Tibial artery (tissue), 4 donors: ENCODE measurements around the gene SLC41A2.
"Not testable (repeated sequence)": the region's sequence is repeated elsewhere in the genome, so short reads cannot be mapped to it uniquely, and the experiment has no call there.

ENCODE experiments used
- DNase-seq, 2 donors: peaks; one replicate each; pipeline ENCODE4 v3.0.0-alpha.2; 2019
- H3K27ac ChIP-seq, 2 donors: fragments of 200-600 bp; sonication (generic) in 1 of 2; 1 replicate in 1 of 2; 2 replicates in 1 of 2; pipeline ENCODE4 v1.5.1; 2018 to 2019; ENCODE audit warnings: mild to moderate bottlenecking in 1 of 2
- H3K27me3 ChIP-seq, 2 donors: fragments of 200-600 bp; sonication (generic) in 1 of 2; one replicate each; pipeline versions ENCODE4 v1.5.1 to v1.6.0; 2016 to 2019
- H3K36me3 ChIP-seq, 3 donors: fragments of 200-600 bp; sonication (generic) in 2 of 3; one replicate each; pipeline ENCODE4 v1.5.1; 2016 to 2019; ENCODE audit warnings: mild to moderate bottlenecking in 2 of 3
- H3K4me1 ChIP-seq, 4 donors: fragments of 200-600 bp; sonication (generic) in 2 of 4; 1 replicate in 3 of 4; 2 replicates in 1 of 4; pipeline ENCODE4 v1.5.1; 2016 to 2019
- H3K4me3 ChIP-seq, 2 donors: fragments of 200-600 bp; sonication (generic) in 1 of 2; 1 replicate in 1 of 2; 2 replicates in 1 of 2; pipeline ENCODE4 v1.5.1; 2018 to 2019; ENCODE audit warnings: mild to moderate bottlenecking in 2 of 2
- H3K9me3 ChIP-seq, 3 donors: fragments of 200-600 bp; sonication (generic) in 1 of 3; one replicate each; pipeline ENCODE4 v1.5.1; 2016 to 2019
- intact Hi-C: fragments of 100-400 bp; cut with DNase I; formaldehyde crosslinking; loops from one replicate; pipeline ENCODE4 v1.15.0; 2023; ENCODE audit warnings: low total_unique reads
- TF ChIP-seq, protein P1 (sequence below), 2 experiments: fragments of 200-600 bp in 1 of 2; fragments of 450-650 bp in 1 of 2; IDR thresholded peaks; one replicate each; pipeline ENCODE4 v1.5.1; 2017 to 2019; ENCODE audit warnings: antibody characterized with exemption in 2 of 2, mild to moderate bottlenecking in 1 of 2, moderate library complexity in 1 of 2

SLC41A2 gene

DNA sequence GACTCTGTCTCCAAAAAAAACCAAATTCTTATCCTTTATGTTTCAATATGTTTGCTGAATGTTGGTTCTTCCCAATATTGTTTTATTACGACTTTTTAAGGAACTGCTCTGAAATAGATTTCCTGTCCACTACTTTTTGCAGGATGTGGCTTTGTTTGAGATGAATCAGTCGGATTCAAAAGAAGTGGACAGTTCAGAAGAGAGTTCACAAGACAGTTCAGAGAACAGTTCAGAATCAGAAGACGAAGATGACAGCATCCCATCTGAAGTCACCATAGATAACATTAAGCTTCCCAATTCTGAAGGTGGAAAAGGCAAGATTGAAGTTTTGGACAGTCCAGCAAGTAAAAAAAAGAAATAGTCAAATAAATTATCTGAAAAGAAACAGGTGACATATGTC, 36.2 kb upstream of the SLC41A2 start:
- H3K4me1 ChIP-seq: peaks cover 0 to 4% (median 0%) of the 10 kb centered on the region in 4 donors
- no peak for DNase-seq
- intact Hi-C loops: no loop called here
- no peak overlapping the region for H3K27ac ChIP-seq
- H3K4me3 ChIP-seq: no peak overlapping the region
- TF ChIP-seq, protein P1, sequence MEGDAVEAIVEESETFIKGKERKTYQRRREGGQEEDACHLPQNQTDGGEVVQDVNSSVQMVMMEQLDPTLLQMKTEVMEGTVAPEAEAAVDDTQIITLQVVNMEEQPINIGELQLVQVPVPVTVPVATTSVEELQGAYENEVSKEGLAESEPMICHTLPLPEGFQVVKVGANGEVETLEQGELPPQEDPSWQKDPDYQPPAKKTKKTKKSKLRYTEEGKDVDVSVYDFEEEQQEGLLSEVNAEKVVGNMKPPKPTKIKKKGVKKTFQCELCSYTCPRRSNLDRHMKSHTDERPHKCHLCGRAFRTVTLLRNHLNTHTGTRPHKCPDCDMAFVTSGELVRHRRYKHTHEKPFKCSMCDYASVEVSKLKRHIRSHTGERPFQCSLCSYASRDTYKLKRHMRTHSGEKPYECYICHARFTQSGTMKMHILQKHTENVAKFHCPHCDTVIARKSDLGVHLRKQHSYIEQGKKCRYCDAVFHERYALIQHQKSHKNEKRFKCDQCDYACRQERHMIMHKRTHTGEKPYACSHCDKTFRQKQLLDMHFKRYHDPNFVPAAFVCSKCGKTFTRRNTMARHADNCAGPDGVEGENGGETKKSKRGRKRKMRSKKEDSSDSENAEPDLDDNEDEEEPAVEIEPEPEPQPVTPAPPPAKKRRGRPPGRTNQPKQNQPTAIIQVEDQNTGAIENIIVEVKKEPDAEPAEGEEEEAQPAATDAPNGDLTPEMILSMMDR (IDR thresholded peaks at IDR 0.05): no peak
- H3K27me3 ChIP-seq: no peaks in the 10 kb centered on the region
- peaks cover 46 to 87% (median 55%) of the 10 kb centered on the region in 3 donors for H3K36me3 ChIP-seq
- H3K9me3 ChIP-seq: no peaks in the 10 kb centered on the region

DNA sequence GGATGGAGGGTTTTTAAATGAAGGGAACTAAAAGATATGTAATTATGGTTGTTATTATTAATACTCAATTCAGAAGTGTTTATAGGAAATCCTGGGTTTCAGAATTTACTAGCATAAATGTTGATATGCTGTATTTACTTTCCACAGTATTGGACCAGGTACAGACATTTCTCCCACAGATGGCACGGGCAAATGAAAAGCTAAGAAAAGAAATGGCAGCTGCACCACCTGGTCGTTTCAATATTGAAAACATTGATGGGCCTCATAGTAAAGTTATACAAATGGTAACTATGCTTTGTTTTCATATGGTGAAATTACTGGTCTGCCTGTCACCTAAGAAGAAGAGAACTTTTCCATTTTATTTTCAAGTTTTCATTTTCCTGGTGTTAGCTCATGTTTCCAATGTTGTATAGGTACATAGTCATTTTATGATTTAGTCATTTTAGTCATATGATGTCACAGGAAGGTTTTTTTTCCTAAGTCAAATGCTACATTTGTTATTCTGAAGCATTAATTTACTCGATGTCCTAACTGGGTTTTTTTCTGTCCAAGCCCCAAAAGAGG, 33.6 kb upstream of the SLC41A2 start:
- TF ChIP-seq, protein P1 (IDR thresholded peaks at IDR 0.05): no peak
- Histone ChIP-seq H3K27me3 (no peaks in the 10 kb centered on the region), H3K36me3 (peaks cover 42 to 61% (median 50%) of the 10 kb centered on the region in 3 donors), H3K9me3 (no peaks in the 10 kb centered on the region), H3K27ac (no peak overlapping the region), H3K4me1 (peaks cover 0 to 17% (median 13%) of the 10 kb centered on the region in 4 donors), H3K4me3 (no peak overlapping the region)
- intact Hi-C loops: no loop called here
- DNase-seq: no peak

DNA sequence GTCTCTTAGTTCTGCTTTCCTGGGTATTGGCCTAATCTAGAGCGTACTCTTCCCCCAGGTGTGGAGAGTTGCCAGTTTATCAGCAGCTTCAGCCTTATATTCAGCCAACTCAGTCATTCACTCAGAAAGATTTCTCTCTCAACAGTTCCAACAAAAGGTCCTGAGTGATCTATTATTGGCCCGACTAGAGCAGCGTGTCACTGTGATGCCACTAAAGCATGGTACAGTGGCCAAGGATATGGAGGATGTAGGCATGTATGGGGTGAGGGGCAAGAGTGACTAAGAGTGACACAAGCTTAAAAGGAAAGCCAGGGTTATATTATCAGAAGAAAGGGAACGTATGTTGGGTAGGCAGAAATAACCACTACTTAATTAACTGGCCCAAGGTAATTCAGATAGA, 32.9 kb upstream of the SLC41A2 start:
- peaks cover 0 to 17% (median 14%) of the 10 kb centered on the region in 4 donors for H3K4me1 ChIP-seq
- TF ChIP-seq, protein P1 (IDR thresholded peaks at IDR 0.05): no peak
- intact Hi-C loops: no loop called here
- no peak overlapping the region for H3K27ac ChIP-seq
- H3K27me3 ChIP-seq: no peaks in the 10 kb centered on the region
- H3K9me3 ChIP-seq: no peaks in the 10 kb centered on the region
- H3K36me3 ChIP-seq: peaks cover 35 to 54% (median 43%) of the 10 kb centered on the region in 3 donors
- no peak for DNase-seq
- no peak overlapping the region for H3K4me3 ChIP-seq

DNA sequence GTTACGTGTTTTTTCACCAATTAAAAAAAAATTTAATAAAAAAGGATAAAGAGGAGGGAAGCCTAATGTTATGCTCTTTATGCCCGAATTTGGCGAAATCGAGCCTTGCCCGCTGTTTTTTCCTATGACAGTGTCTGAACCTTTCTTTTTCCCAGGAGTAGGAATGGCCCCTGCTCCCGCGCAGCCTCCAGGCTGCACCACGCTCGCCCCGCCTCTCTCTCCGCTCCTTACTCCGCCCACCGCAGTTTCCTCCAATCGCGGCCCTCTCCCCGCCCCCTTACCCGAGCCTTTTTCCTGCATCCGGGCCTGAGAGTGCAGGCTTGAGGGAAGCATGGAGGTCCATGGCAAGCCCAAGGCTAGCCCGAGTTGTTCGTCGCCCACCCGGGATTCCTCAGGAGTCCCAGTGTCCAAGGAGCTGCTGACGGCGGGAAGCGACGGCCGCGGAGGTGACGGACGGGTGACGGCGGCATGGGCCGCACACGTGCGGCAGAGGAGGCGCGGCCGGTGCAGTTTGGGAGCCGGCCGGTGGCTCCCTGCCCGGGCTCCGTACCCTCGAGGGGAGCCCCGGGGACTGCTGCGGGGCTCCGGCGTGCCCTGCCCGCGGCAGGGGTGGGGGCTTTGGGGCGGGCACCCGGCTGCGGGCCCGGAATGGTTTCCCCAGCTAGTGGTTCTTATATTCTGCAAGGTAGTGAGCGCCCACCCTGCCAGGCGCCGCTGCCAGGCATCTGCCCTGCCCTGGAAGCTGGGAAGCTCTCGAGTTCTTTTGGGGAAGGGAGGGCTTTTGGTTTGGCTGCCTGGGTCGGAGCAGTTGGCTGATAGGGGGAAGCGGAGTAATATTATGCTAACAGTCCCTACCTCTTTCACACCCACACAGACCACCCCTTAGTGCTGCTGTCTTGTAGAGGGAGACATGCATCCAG, 28.2 kb upstream of the SLC41A2 start, which contains the start of gene NOPCHAP1:
Gene NOPCHAP1 (plus strand): TSS at position 295 of the 920 bp plus-strand sequence. CDS start 37 bp downstream, at position 332.
- H3K27ac ChIP-seq: peak within 1 kb of the TSS; percentile 76 to 79
- TF ChIP-seq, protein P1 (IDR thresholded peaks at IDR 0.05): peak in 1 of 2 experiments; percentile 12
- peaks cover 9 to 15% (median 10%) of the 10 kb centered on the region in 3 donors for H3K36me3 ChIP-seq
- H3K27me3 ChIP-seq: no peaks in the 10 kb centered on the region
- intact Hi-C loops: no loop called here
- no peaks in the 10 kb centered on the region for H3K9me3 ChIP-seq
- DNase-seq: peak; percentile 95 to 97
- H3K4me3 ChIP-seq: peak within 1 kb of the TSS; percentile 69 to 86
- peaks cover 0 to 22% (median 16%) of the 10 kb centered on the region in 4 donors for H3K4me1 ChIP-seq

DNA sequence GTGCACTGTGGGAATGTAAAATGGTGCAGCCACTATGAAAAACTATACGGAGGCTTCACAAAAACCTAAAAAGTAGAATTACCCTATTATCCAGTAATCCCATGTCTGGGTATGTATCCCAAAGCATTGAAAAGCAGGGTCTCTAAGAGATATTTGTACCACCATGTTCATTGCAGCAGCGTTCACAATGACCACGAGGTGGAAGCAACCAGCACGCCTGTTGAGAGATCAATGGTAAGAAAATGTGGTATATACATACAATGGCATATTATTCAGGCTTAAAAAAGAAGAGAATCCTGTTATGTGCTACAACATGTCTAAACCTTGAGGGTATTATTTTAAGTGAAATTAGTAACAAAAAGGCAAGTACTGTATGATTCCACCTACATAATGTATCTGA, 27.1 kb upstream of the SLC41A2 start:
- no peak overlapping the region for H3K4me3 ChIP-seq

GRCh38 chr12:104977688-104978087, 19.6 kb upstream of the SLC41A2 start:
- DNase-seq, intact Hi-C loops, H3K36me3 ChIP-seq, H3K9me3 ChIP-seq, H3K27me3 ChIP-seq, H3K27ac ChIP-seq, H3K4me1 ChIP-seq, H3K4me3 ChIP-seq: not testable (repeated sequence)

More for the DNA sequence above, 27.1 kb upstream of the SLC41A2 start:
- Histone ChIP-seq H3K27ac (no peak overlapping the region), H3K36me3 (peaks cover 0 to 10% (median 1%) of the 10 kb centered on the region in 3 donors), H3K4me1 (peaks cover 0 to 22% (median 16%) of the 10 kb centered on the region in 4 donors), H3K9me3 (no peaks in the 10 kb centered on the region), H3K27me3 (no peaks in the 10 kb centered on the region)
- intact Hi-C loops: no loop called here
- DNase-seq: no peak
- TF ChIP-seq, protein P1 (IDR thresholded peaks at IDR 0.05): no peak
